Transverse colon (tissue), 4 donors: Measurements from ENCODE around the gene SIRT5. TPM values are rescaled to one million over a fixed set of nuclear protein-coding genes. Genes with fewer than 3 reads are reported as not detected.

ENCODE experiments used
- DNase-seq: peaks from one replicate; pipeline ENCODE4 v3.0.0-alpha.2; 2019
- H3K27ac ChIP-seq, 4 donors: fragments of 200-600 bp; sonication (generic); 2 replicates each; pipeline ENCODE4 v1.5.1; 2016 to 2018; ENCODE audit warnings: inconsistent platforms in 4 of 4
- H3K27me3 ChIP-seq: fragments of 200-600 bp; sonication (generic); 2 replicates; pipeline ENCODE4 v1.5.1; 2017; ENCODE audit warnings: inconsistent platforms
- H3K36me3 ChIP-seq, 4 donors: fragments of 200-600 bp; sonication (generic); 2 replicates each; pipeline ENCODE4 v1.5.1; 2017 to 2019; ENCODE audit warnings: inconsistent platforms in 4 of 4
- H3K4me1 ChIP-seq, 4 donors: fragments of 200-600 bp; sonication (generic); 2 replicates each; pipeline ENCODE4 v1.5.1; 2017 to 2020; ENCODE audit warnings: inconsistent platforms in 4 of 4
- H3K4me3 ChIP-seq, 4 donors: fragments of 200-600 bp; sonication (generic); 1 replicate in 1 of 4; 2 replicates in 3 of 4; pipeline versions ENCODE4 v1.5.1 to v1.6.1; 2017 to 2019; ENCODE audit warnings: inconsistent platforms in 4 of 4
- H3K9me3 ChIP-seq, 2 donors: fragments of 200-600 bp; sonication (generic); 2 replicates each; pipeline ENCODE4 v1.5.1; 2017 to 2019; ENCODE audit warnings: inconsistent platforms in 2 of 2
- CTCF ChIP-seq, 5 experiments: fragments of 200-600 bp in 3 of 5; fragments of 450-650 bp in 2 of 5; sonication (generic) in 3 of 5; IDR thresholded peaks; 1 replicate in 2 of 5; 2 replicates in 3 of 5; pipeline ENCODE4 v1.5.1; 2016 to 2017; ENCODE audit warnings: antibody characterized with exemption in 5 of 5, inconsistent platforms in 3 of 5, mild to moderate bottlenecking in 2 of 5, moderate library complexity in 1 of 5
- EP300 ChIP-seq: sonication (generic); formaldehyde crosslinking; IDR thresholded peaks from one replicate; pipeline ENCODE4 v1.6.1; 2017; ENCODE audit warnings: antibody characterized with exemption, low read depth
- POLR2A ChIP-seq: fragments of 450-650 bp; IDR thresholded peaks from one replicate; pipeline ENCODE4 v1.6.1; 2016; ENCODE audit warnings: antibody characterized with exemption, mild to moderate bottlenecking, moderate library complexity
- POLR2AphosphoS5 ChIP-seq, 3 donors: sonication (generic); formaldehyde crosslinking; IDR thresholded peaks; one replicate each; pipeline ENCODE4 v1.6.1; 2016; ENCODE audit warnings: antibody characterized with exemption in 3 of 3
- WGBS, 2 donors: methylation state at CpG; one replicate each; pipeline ENCODE4 v1.1.5; 2018; ENCODE audit warnings: low coverage in 1 of 2; 5-methylcytosine and 5-hydroxymethylcytosine counted together
- in situ Hi-C, 4 donors: fragments of 200-750 bp; cut with MboI; loops; one replicate each; pipeline versions ENCODE4 v1.15.0 to v1.15.1; 2017; ENCODE audit warnings: low sequenced_read_pairs in 3 of 4, low pct_ligation_motif_present in 1 of 4, low pct_unique_long_range_greater_than_20kb in 1 of 4
- intact Hi-C: fragments of 100-400 bp; cut with DNase I; formaldehyde crosslinking; loops from one replicate; pipeline ENCODE4 v1.15.1; 2023; ENCODE audit warnings: low total_unique reads
- total RNA-seq, 4 donors: library from RNA; depleted of rRNA; stranded (reverse); fragments of >200 nt; gene quantifications; one replicate each; pipeline ENCODE4 v1.1.0, GENCODE V29; 2016

The SIRT5 gene
- total RNA-seq, 4 donors from 2014 or later, result 10.1 to 21.0 (median 13.9) TPM

GRCh38 chr6:13537527-13537897 lies 36.9 kb upstream of the SIRT5 start:
- no peak for DNase-seq
- Histone ChIP-seq H3K27ac (peak overlapping the region in 3 of 4 donors; percentile 7 to 44 (median 23)), H3K27me3 (no peaks in the 10 kb centered on the region), H3K4me3 (no peak overlapping the region), H3K9me3 (no peaks in the 10 kb centered on the region), H3K4me1 (peaks cover 0 to 17% (median 10%) of the 10 kb centered on the region in 4 donors), H3K36me3 (no peaks in the 10 kb centered on the region)
- in situ Hi-C loops, result loop anchor here (10.0 to 25.0 kb wide), 4 partner anchors 193 to 600 kb away; partner anchors contain the start of gene TBC1D7 (in 1 of the 4)
- intact Hi-C loops, result loop anchor here (10.0 kb wide), 1 partner anchor 193 kb away; no protein-coding TSS in a partner anchor
- 28 to 48% methylated on average over 2 of the region's 2 CpGs for WGBS, 2 donors
- no peak for TF ChIP-seq POLR2A
- TF ChIP-seq POLR2AphosphoS5 (IDR thresholded peaks at IDR 0.05), result no peak
- no peak for TF ChIP-seq CTCF (IDR thresholded peaks at IDR 0.05)
- TF ChIP-seq EP300, result no peak

- no peak overlapping the region for H3K27ac ChIP-seq
- H3K9me3 ChIP-seq, result no peaks in the 10 kb centered on the region
These were observed 36.3 kb upstream of the SIRT5 start for GRCh38 chr6:13538084-13538483.

GRCh38 chr6:13538600-13538999 lies 35.8 kb upstream of the SIRT5 start:
- intact Hi-C loops, result loop anchor here (10.0 kb wide), 1 partner anchor 194 kb away; no protein-coding TSS in a partner anchor
- no peaks in the 10 kb centered on the region for H3K27me3 ChIP-seq
- TF ChIP-seq CTCF (IDR thresholded peaks at IDR 0.05) (no peak), EP300 (no peak), POLR2AphosphoS5 (IDR thresholded peaks at IDR 0.05) (no peak), POLR2A (no peak)
- whole genome bisulfite sequencing, 2 donors, result 89 to 94% methylated on average over 2 to 3 of the region's 3 CpGs
- in situ Hi-C loops, result loop anchor here (10.0 to 25.0 kb wide), 4 partner anchors 194 to 601 kb away; partner anchors contain the start of gene TBC1D7 (in 1 of the 4)
- H3K4me1 ChIP-seq, result peaks cover 0 to 17% (median 10%) of the 10 kb centered on the region in 4 donors
- no peak overlapping the region for H3K4me3 ChIP-seq
- no peak overlapping the region for H3K27ac ChIP-seq
- no peak for DNase-seq
- no peaks in the 10 kb centered on the region for H3K9me3 ChIP-seq
- no peaks in the 10 kb centered on the region for H3K36me3 ChIP-seq

More at GRCh38 chr6:13538084-13538483, 36.3 kb upstream of the SIRT5 start:
- in situ Hi-C loops, result loop anchor here (10.0 to 25.0 kb wide), 4 partner anchors 193 to 601 kb away; partner anchors contain the start of gene TBC1D7 (in 1 of the 4)
- DNase-seq, result no peak
- intact Hi-C loops, result loop anchor here (10.0 kb wide), 1 partner anchor 193 kb away; no protein-coding TSS in a partner anchor
- no peaks in the 10 kb centered on the region for H3K36me3 ChIP-seq
- 44 to 55% methylated on average over 2 of the region's 2 CpGs for WGBS, 2 donors
- H3K4me1 ChIP-seq, result peaks cover 0 to 17% (median 10%) of the 10 kb centered on the region in 4 donors
- no peak overlapping the region for H3K4me3 ChIP-seq
- no peaks in the 10 kb centered on the region for H3K27me3 ChIP-seq
- TF ChIP-seq EP300 (no peak), CTCF (IDR thresholded peaks at IDR 0.05) (peak; percentile 34 to 55 (median 41))

GRCh38 chr6:13539572-13539971 lies 34.8 kb upstream of the SIRT5 start:
- intact Hi-C loops (loop anchor here (10.0 kb wide), 1 partner anchor 195 kb away; no protein-coding TSS in a partner anchor), in situ Hi-C loops (loop anchor here (10.0 to 25.0 kb wide), 4 partner anchors 195 to 602 kb away; partner anchors contain the start of gene TBC1D7 (in 1 of the 4))
- no peak for DNase-seq
- H3K36me3 ChIP-seq, result no peaks in the 10 kb centered on the region
- H3K4me1 ChIP-seq, result peaks cover 0 to 20% (median 10%) of the 10 kb centered on the region in 4 donors
- H3K27me3 ChIP-seq, result no peaks in the 10 kb centered on the region
- no peak for TF ChIP-seq EP300
- no peak for TF ChIP-seq CTCF (IDR thresholded peaks at IDR 0.05)
- TF ChIP-seq POLR2A, result no peak
- TF ChIP-seq POLR2AphosphoS5 (IDR thresholded peaks at IDR 0.05), result no peak
- no peak overlapping the region for H3K27ac ChIP-seq
- WGBS, 2 donors, result 80 to 86% methylated on average over 1 of the region's 1 CpG
- no peak overlapping the region for H3K4me3 ChIP-seq
- H3K9me3 ChIP-seq, result no peaks in the 10 kb centered on the region
